IPS-18a (cell line): ENCODE measurements around the gene KIF16B.

Source experiments
- H3K27ac ChIP-seq: one replicate; pipeline ENCODE4 v1.5.1; 2013; ENCODE audit warnings: low read length
- H3K27me3 ChIP-seq: one replicate; pipeline ENCODE4 v1.6.1; 2013; ENCODE audit warnings: mild to moderate bottlenecking, low read length; ENCODE audit not compliant: control insufficient read depth, insufficient read depth
- H3K36me3 ChIP-seq: one replicate; pipeline ENCODE4 v1.6.1; 2013; ENCODE audit warnings: low read depth, low read length; ENCODE audit not compliant: control insufficient read depth
- H3K4me1 ChIP-seq: one replicate; pipeline ENCODE4 v1.6.1; 2013; ENCODE audit warnings: low read depth, low read length; ENCODE audit not compliant: control insufficient read depth
- H3K4me3 ChIP-seq: one replicate; pipeline ENCODE4 v1.5.1; 2013; ENCODE audit warnings: low read length
- H3K9ac ChIP-seq: one replicate; pipeline ENCODE4 v1.6.1; 2013; ENCODE audit warnings: mild to moderate bottlenecking, low read length, moderate library complexity
- H3K9me3 ChIP-seq: one replicate; pipeline ENCODE4 v1.6.1; 2013; ENCODE audit warnings: low read depth, low read length; ENCODE audit not compliant: control insufficient read depth

Gene KIF16B

DNA sequence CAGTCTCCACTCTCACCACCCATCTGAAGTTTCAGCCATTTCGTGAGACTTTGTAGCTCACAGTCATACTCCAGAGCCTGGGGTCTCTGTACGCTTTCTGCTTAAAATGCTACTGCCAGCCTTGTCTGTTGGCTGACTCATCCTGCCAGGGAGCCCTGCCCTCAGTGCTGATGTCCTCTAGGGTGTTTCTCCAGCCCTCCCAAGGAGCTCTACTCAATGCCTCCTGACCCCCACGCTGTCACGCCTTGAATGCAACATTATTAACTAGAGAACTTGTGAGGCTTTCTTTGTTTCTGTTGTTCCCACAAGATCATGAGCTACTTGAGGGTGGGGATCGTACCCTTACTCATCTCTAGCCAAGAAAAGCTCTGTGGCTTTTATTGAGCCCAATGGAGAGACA lies 20.1 kb downstream of the KIF16B start:
- H3K4me3 ChIP-seq = no peak overlapping the region
- no peaks in the 10 kb centered on the region for H3K27me3 ChIP-seq
- no peak overlapping the region for H3K9ac ChIP-seq
- no peaks in the 10 kb centered on the region for H3K36me3 ChIP-seq
- no peaks in the 10 kb centered on the region for H3K4me1 ChIP-seq
- H3K27ac ChIP-seq = no peak overlapping the region
- no peaks in the 10 kb centered on the region for H3K9me3 ChIP-seq

DNA sequence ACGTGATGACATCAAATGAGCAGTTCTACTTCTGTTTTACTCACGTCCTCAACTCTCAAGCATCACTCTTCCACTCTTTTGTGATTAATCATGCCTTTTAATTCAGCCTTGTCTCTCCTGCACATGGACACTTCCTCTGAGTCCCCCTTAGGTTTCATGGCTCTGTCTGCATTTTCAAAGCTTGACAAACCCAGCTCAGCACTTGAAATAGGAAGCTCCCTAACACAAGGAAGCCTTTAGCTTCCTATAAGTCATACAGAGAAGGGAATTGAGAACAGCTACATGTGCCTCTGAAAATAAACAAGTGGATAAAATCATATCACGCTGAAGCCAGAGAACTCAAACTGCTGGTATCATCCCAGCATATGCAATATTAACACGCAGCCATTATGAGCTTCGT lies 21.2 kb downstream of the KIF16B start:
- H3K27me3 ChIP-seq = no peaks in the 10 kb centered on the region
- no peaks in the 10 kb centered on the region for H3K36me3 ChIP-seq
- no peaks in the 10 kb centered on the region for H3K9me3 ChIP-seq
- H3K4me1 ChIP-seq = no peaks in the 10 kb centered on the region
- H3K27ac ChIP-seq = no peak overlapping the region
- H3K4me3 ChIP-seq = no peak overlapping the region
- no peak overlapping the region for H3K9ac ChIP-seq

DNA sequence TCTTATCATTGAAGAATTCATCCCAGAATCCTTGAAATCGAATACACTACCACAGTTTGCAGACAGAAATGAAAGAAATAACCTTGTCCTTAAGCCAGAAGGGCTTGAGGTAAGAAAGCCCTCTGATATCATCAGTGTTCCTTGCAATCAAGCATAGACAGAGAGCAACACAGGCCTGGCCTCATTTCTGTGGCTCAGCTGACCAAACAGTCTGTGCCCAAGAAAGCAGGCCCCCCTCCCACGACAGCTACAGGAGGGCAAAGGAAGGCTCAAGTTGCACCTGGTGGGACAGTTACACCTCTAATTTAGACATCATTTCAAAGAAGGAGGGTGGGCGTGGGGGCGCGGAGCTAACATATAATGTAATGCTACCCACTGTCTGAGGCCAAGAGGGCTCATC lies 21.6 kb downstream of the KIF16B start:
- H3K27me3 ChIP-seq = no peaks in the 10 kb centered on the region
- H3K9ac ChIP-seq = no peak overlapping the region
- H3K4me1 ChIP-seq = no peaks in the 10 kb centered on the region
- no peak overlapping the region for H3K27ac ChIP-seq
- H3K36me3 ChIP-seq = no peaks in the 10 kb centered on the region
- H3K4me3 ChIP-seq = no peak overlapping the region
- no peaks in the 10 kb centered on the region for H3K9me3 ChIP-seq

DNA sequence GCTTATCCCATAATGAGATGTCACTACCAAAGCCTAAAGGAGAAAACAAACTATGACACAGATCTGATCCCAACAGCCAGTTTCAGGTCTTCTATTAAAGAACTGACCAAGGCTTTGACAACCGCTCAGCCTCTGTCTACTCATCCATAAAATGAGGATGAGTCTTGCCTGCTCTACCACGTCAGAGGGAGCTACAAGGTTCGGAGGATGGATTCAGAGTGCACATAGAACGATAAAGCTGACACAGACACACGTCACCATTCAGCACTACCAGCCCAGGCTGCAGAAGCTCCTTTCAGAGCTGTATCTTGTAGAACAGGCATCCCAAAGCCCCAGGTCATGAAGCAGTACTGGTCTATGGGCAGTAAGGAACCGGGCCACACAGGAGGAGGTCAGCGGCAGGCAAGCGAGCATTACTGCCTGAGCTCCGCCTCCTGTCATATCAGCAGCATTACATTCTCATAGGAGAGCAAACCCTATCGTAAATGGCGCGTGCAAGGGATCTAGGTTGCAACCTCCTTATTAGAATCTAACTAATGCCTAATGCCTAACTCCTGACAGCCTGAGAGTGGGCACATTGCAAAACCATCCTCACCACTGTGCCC lies 25.1 kb downstream of the KIF16B start:
- H3K36me3 ChIP-seq = no peaks in the 10 kb centered on the region
- H3K27me3 ChIP-seq = no peaks in the 10 kb centered on the region
- H3K27ac ChIP-seq = no peak overlapping the region
- no peaks in the 10 kb centered on the region for H3K4me1 ChIP-seq
- H3K9ac ChIP-seq = no peak overlapping the region
- no peaks in the 10 kb centered on the region for H3K9me3 ChIP-seq
- H3K4me3 ChIP-seq = no peak overlapping the region

DNA sequence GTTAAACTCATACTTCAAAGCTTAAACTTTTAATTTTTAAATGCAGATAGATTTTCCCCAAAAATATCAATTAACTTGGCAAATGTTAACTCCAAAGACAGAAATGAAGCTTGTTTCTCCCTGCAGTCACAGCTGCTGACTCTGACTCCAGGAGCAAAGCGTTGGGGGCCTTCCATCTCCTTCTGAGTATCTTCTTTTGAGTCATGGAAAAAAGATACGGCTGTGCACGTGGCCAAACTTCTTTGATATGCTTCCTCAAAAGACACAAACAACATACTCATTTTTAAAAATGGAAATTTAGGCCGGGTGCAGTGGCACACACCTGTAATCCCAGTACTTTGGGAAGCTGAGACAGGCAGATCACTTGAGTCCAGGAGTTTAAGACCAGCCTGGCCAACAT lies 28.3 kb downstream of the KIF16B start:
- Histone ChIP-seq H3K27ac (no peak overlapping the region), H3K27me3 (no peaks in the 10 kb centered on the region), H3K9me3 (no peaks in the 10 kb centered on the region), H3K4me3 (no peak overlapping the region), H3K4me1 (no peaks in the 10 kb centered on the region), H3K36me3 (no peaks in the 10 kb centered on the region), H3K9ac (no peak overlapping the region)

DNA sequence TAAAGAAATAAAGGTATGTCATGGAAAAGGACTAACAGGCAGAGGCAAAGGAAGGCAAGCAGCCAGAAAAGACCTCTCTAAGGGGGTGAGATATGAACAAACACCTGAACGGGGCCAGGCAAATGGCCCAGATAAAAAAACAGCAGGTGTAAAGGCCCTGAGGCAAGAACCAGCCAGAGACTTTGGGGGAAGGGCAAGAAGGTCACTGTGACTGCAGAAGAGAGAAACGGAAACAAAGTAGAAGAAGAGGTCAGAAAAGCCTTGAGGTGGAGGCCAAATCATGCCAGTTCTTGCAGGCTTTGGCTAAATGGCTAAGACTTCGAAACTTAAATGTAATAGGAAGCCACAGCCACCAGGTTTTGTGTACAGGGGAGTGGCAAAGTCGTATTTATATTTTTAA lies 30.8 kb downstream of the KIF16B start:
- Histone ChIP-seq H3K36me3 (no peaks in the 10 kb centered on the region), H3K27me3 (no peaks in the 10 kb centered on the region), H3K9ac (no peak overlapping the region), H3K27ac (no peak overlapping the region), H3K9me3 (no peaks in the 10 kb centered on the region), H3K4me1 (no peaks in the 10 kb centered on the region), H3K4me3 (no peak overlapping the region)

DNA sequence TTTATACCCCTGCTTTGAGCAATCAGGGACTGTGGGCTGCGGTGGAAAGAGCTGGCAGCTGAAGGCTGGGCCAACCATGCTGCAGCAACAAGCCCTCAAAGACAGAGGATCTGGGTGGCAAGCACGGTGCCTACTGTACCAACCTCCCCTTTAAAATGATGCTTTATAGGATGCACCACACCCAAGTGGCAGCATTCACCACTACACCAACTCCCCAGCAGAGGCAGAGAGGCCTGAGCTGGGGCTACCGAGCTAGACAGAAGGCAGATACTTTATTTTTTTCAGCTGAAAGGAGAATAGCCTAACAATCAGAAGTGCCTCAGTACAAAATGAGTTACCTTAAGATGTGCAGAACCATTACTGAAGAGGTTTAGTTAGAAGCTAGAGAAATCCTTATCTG lies 31.4 kb downstream of the KIF16B start:
- no peak overlapping the region for H3K27ac ChIP-seq
- no peaks in the 10 kb centered on the region for H3K36me3 ChIP-seq
- no peaks in the 10 kb centered on the region for H3K4me1 ChIP-seq
- H3K27me3 ChIP-seq = no peaks in the 10 kb centered on the region
- H3K4me3 ChIP-seq = no peak overlapping the region
- H3K9ac ChIP-seq = no peak overlapping the region
- no peaks in the 10 kb centered on the region for H3K9me3 ChIP-seq

DNA sequence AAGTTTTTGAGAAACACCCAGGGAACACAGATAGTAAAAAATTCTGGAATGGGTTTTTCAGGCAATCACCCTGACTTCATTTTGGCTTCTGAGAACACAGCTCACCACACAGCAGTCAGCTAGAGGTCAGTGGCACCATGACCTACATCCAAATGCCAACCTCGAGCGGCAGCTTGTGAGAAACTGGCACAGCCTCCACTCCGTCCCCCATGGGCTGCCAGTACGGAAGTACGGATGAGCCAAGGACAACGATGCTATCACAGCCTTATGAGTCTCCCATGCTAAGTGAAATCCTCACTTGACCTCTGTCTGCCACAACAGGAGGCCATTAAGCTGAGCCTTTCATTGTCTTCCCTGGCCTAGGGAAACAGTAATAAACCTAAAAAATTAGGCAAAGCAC lies 32.0 kb downstream of the KIF16B start:
- Histone ChIP-seq H3K4me1 (no peaks in the 10 kb centered on the region), H3K27me3 (no peaks in the 10 kb centered on the region), H3K9ac (no peak overlapping the region), H3K36me3 (no peaks in the 10 kb centered on the region), H3K4me3 (no peak overlapping the region), H3K27ac (no peak overlapping the region), H3K9me3 (no peaks in the 10 kb centered on the region)

DNA sequence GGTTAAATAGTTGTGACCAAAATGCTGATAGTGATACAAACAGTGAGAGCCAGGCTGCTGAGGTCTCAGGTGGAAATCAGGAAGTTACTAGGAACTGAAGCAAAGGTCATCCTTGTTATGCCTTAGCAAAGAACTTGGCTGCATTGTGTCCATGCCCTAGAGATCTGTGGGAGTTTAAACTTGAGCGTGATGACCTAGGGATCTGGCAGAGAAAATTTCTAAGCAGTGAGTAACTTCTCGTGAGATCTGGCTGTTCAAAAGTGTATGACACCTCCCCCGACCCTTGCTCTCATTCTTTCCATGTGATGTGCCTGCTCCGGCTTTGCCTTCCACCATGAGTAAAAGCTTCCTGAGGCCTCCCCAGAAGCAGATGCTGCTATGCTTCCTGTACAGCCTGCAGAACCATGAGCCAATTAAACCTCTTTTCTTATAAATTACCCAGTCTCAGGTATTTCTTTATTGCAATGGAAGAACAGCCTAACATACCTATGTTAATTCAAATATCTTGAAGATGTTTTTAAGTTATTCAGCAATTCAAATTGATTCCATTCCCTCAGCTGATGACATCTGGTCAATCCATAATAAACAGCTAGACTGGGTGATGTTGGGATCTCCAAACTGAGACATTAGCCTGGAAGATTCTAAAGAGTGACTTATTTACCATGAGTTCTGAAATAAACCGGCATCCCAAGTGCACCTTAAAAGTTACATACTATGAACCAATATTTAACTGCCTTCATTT lies 33.8 kb downstream of the KIF16B start:
- Histone ChIP-seq H3K9me3 (no peaks in the 10 kb centered on the region), H3K36me3 (no peaks in the 10 kb centered on the region), H3K27ac (no peak overlapping the region), H3K4me1 (no peaks in the 10 kb centered on the region), H3K27me3 (no peaks in the 10 kb centered on the region), H3K4me3 (no peak overlapping the region), H3K9ac (no peak overlapping the region)

DNA sequence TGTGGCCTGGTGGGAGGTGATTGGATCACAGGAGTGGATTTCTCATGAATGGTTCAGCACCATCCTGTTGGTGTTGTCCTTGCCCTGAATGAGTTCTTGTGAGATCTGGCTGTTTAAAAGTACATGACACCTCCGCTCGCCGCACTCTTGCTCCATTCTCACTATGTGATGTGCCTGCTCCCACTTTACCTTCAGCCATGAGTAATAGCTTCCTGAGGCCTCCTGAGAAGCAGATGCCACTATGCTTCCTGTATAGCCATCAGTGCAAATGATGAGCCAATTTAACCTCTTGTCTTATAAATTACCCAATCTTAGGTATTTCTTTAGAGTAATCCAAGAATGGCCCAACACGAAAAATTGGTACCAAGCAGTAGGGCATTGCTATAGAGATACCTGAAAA lies 34.5 kb downstream of the KIF16B start:
- H3K4me1 ChIP-seq = no peaks in the 10 kb centered on the region
- H3K4me3 ChIP-seq = no peak overlapping the region
- no peaks in the 10 kb centered on the region for H3K27me3 ChIP-seq
- H3K27ac ChIP-seq = no peak overlapping the region
- no peaks in the 10 kb centered on the region for H3K9me3 ChIP-seq
- no peaks in the 10 kb centered on the region for H3K36me3 ChIP-seq
- no peak overlapping the region for H3K9ac ChIP-seq

DNA sequence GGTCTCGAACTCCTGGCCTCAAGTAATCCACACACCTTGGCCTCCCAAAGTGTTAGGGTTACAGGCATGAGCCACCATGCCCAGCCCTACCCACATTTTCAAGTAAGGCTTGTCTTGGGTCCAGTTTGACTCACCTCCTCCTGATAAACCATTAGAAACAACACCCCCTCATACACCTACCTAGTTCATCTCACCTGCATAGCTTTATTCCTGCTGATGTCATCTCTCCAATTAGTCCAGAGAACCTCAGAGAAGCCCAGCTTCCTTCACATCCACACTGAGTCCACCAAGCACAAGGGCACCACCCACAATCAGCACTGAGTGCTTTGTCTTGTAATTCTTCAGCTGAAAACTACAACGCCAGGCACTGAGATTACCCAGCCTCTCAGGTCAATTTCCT lies 35.3 kb downstream of the KIF16B start:
- H3K9ac ChIP-seq = no peak overlapping the region
- no peaks in the 10 kb centered on the region for H3K27me3 ChIP-seq
- no peaks in the 10 kb centered on the region for H3K4me1 ChIP-seq
- no peak overlapping the region for H3K27ac ChIP-seq
- no peak overlapping the region for H3K4me3 ChIP-seq
- H3K9me3 ChIP-seq = no peaks in the 10 kb centered on the region
- H3K36me3 ChIP-seq = no peaks in the 10 kb centered on the region

DNA sequence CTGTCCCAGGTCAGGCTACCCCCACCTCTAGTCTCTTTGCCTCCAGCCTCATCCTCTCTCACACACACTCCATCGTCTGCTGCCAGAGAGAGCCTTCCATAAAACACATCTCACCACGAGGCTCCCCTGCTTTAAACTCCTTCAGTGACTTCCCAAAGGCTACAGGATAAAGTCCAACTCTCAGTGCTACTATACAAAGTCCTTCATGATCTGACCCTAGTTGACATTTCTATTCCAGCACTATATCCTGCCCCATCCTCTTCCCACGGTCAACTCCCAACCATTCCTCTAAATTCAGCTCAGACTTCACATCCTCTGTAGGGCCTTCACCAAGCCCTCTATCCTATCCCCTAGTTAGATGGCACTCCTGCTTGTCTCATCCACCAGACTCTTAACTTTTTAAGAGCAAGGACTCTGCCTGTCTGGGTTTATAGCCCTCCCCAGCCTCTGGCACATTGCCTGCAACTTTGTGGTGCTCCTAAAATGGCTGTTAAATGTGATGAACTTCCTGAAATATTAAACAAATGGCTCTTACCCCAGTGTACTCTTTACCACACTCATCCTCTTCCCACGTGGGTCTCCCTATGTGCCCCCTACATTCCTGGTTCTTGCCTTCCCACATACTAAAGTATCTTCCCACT lies 36.1 kb downstream of the KIF16B start:
- H3K4me3 ChIP-seq = no peak overlapping the region
- H3K9ac ChIP-seq = no peak overlapping the region
- H3K27ac ChIP-seq = no peak overlapping the region
- H3K36me3 ChIP-seq = no peaks in the 10 kb centered on the region
- no peaks in the 10 kb centered on the region for H3K27me3 ChIP-seq
- no peaks in the 10 kb centered on the region for H3K9me3 ChIP-seq
- H3K4me1 ChIP-seq = no peaks in the 10 kb centered on the region
